ENCODE results near the gene ZBTB7B. TPM values are rescaled to one million over a fixed set of nuclear protein-coding genes. Genes with fewer than 3 reads are reported as not detected.

ZBTB7B gene
- total RNA-seq, 2 donors from 2014 or later = 30.1 to 34.3 TPM

- H3K4me3 ChIP-seq = no peak overlapping the region
- intact Hi-C loops (cut with DNase I) = no loop called here
- H3K27ac ChIP-seq = no peak overlapping the region
- no peaks in the 10 kb centered on the region for H3K9me3 ChIP-seq
- no peak for DNase-seq
- no peak for ATAC-seq
- no peaks in the 10 kb centered on the region for H3K36me3 ChIP-seq (replicated peaks in 1 of 2; ENCODE audit: insufficient read depth in 1 of 2, low read depth in 2 of 2)
- H3K4me1 ChIP-seq = peaks cover 11% of the 10 kb centered on the region
- TF ChIP-seq CTCF (IDR thresholded peaks at IDR 0.05) (no peak), POLR2A (IDR thresholded peaks at IDR 0.05) (no peak)
- H3K27me3 ChIP-seq = no peaks in the 10 kb centered on the region
- WGBS, 2 donors = 92 to 97% methylated on average over 8 of the region's 8 CpGs
These were observed 12.3 kb upstream of the ZBTB7B start for GRCh38 chr1:154990276-154990675.

GRCh38 chr1:154992721-154993571 lies 9.7 kb upstream of the ZBTB7B start:
- Histone ChIP-seq H3K36me3 (replicated peaks in 1 of 2; ENCODE audit: insufficient read depth in 1 of 2, low read depth in 2 of 2) (no peaks in the 10 kb centered on the region), H3K4me3 (no peak overlapping the region), H3K27me3 (no peaks in the 10 kb centered on the region), H3K4me1 (peaks cover 17% of the 10 kb centered on the region), H3K27ac (no peak overlapping the region), H3K9me3 (no peaks in the 10 kb centered on the region)
- 73 to 78% methylated on average over 14 of the region's 14 CpGs for WGBS, 2 donors
- TF ChIP-seq POLR2A (IDR thresholded peaks at IDR 0.05) = no peak
- peak in 1 of 7 experiments; percentile 20 for TF ChIP-seq CTCF (IDR thresholded peaks at IDR 0.05)
- peak in 2 of 4 donors; percentile 13 to 24 for DNase-seq
- intact Hi-C loops (cut with DNase I) = no loop called here
- no peak for ATAC-seq

- intact Hi-C loops (cut with DNase I) = no loop called here
- Histone ChIP-seq H3K27ac (peak within 1 kb of the TSS in 1 of 4 donors; percentile 13), H3K9me3 (no peaks in the 10 kb centered on the region), H3K27me3 (no peaks in the 10 kb centered on the region), H3K4me3 (no peak within 1 kb of the TSS), H3K36me3 (replicated peaks in 1 of 2; ENCODE audit: insufficient read depth in 1 of 2, low read depth in 2 of 2) (no peaks in the 10 kb centered on the region), H3K4me1 (peaks cover 18% of the 10 kb centered on the region)
- WGBS, 2 donors = 79% methylated on average over 8 of the region's 8 CpGs; no CpG with 5 or more reads in 1 of the 2 donors
- DNase-seq = no peak
- ATAC-seq = no peak
- TF ChIP-seq POLR2A (IDR thresholded peaks at IDR 0.05) (no peak), CTCF (IDR thresholded peaks at IDR 0.05) (no peak)
These were observed 8.9 kb upstream of the ZBTB7B start, which contains the start of gene LENEP for GRCh38 chr1:154993572-154994268. Gene LENEP (plus strand): TSS chr1:154993586. CDS start chr1:154993608, 22 bp downstream.

- H3K27ac ChIP-seq = peak overlapping the region in 1 of 4 donors; percentile 13
- TF ChIP-seq CTCF (IDR thresholded peaks at IDR 0.05) (no peak), POLR2A (IDR thresholded peaks at IDR 0.05) (no peak)
These were observed 8.4 kb upstream of the ZBTB7B start for GRCh38 chr1:154994269-154994587.

More at GRCh38 chr1:154994269-154994587, 8.4 kb upstream of the ZBTB7B start:
- WGBS, 2 donors = 40 to 72% methylated on average over 1 of the region's 1 CpG
- H3K4me1 ChIP-seq = peaks cover 23% of the 10 kb centered on the region
- no peaks in the 10 kb centered on the region for H3K36me3 ChIP-seq (replicated peaks in 1 of 2; ENCODE audit: insufficient read depth in 1 of 2, low read depth in 2 of 2)
- no peak for DNase-seq
- H3K9me3 ChIP-seq = no peaks in the 10 kb centered on the region
- intact Hi-C loops (cut with DNase I) = no loop called here
- no peaks in the 10 kb centered on the region for H3K27me3 ChIP-seq
- H3K4me3 ChIP-seq = no peak overlapping the region
- ATAC-seq = no peak

Data from body of pancreas (tissue), 4 donors.